Spleen (tissue), 7 donors: ENCODE data around the gene PRR15.

Source experiments
- CTCF ChIP-seq, 11 experiments: fragments of 200-600 bp in 7 of 11; fragments of 450-650 bp in 4 of 11; sonication (generic) in 4 of 11; IDR thresholded peaks in 8 of 11; conservative IDR thresholded peaks in 3 of 11; 1 replicate in 7 of 11; 2 replicates in 4 of 11; pipeline versions ENCODE4 v1.4.0 to v1.8.0; 2016 to 2021; ENCODE audit warnings: antibody characterized with exemption in 11 of 11, inconsistent platforms in 4 of 11, mild to moderate bottlenecking in 1 of 11
- POLR2AphosphoS5 ChIP-seq, 3 donors: sonication (generic); formaldehyde crosslinking; IDR thresholded peaks; one replicate each; pipeline ENCODE4 v1.5.1; 2017; ENCODE audit warnings: antibody characterized with exemption in 3 of 3
- donor health status: DM: no; HTN: no; CAD: no; lungs with moderate emphysema.
- donor health status: DM: no; HTN: no; CAD: no.
- donor health status: DM: no; HTN: no; CAD: no.

GRCh38 chr7:29548823-29549222, 14.8 kb upstream of the PRR15 start:
- TF ChIP-seq CTCF (IDR thresholded peaks at IDR 0.05 in 8 of 11, conservative IDR thresholded peaks at IDR 0.05 in 3 of 11) (no peak), POLR2AphosphoS5 (IDR thresholded peaks at IDR 0.05) (no peak)
